Activated CD4-positive, alpha-beta T cell treated with anti-CD3 and anti-CD28 coated beads, Interleukin-10, Interleukin-2, amounts not matched to agents 100 ng/mL and 50 ng/mL, durations not matched to agents 16 hours and 8 hours (primary cell): ENCODE measurements around the gene PRR7.

Experiments used
- DNase-seq: peaks from one replicate; pipeline ENCODE4 v3.0.0-alpha.2; 2020

The PRR7 gene

DNA sequence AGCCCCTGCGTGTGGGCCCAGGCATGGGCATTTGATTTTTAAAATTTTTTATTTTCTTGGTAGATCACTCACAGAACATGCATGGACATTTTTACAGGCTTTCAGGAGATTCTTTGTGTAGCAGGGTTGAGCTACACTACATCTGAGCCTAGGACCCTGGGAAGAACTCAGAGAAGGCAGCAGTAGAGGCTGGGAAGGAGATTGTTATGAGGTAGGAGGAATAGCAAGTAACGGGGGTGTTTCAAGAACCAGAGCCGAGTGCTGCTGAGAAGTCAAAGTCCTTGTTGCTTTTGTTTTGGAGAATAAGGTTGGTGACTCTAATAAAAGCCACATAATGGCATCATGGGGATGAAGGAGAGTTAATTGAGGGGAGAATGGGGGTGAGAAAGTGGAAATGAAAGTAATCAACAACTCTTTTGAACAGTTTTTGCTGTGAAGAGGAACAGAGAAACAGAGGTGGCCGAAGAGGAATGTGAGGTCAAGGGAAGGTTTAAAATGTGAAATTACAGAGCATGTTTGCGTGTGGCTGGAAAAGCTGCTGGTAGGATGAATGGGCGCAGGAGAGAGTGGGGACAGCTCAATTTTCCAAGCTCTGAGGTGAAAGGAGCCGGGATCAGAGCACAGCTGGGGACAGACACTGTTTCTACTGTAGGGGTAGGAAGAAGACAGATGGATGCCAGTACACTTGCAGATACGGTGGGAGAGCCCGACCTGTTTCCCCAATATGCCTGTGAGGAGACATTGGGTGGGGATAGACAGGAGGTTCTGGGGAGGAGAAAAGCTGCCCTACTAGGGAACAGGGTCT, 55.5 kb downstream of the PRR7 start:
- no peak for DNase-seq

- no peak for DNase-seq
These were observed 56.3 kb downstream of the PRR7 start for GRCh38 chr5:177502886-177503285.

DNA sequence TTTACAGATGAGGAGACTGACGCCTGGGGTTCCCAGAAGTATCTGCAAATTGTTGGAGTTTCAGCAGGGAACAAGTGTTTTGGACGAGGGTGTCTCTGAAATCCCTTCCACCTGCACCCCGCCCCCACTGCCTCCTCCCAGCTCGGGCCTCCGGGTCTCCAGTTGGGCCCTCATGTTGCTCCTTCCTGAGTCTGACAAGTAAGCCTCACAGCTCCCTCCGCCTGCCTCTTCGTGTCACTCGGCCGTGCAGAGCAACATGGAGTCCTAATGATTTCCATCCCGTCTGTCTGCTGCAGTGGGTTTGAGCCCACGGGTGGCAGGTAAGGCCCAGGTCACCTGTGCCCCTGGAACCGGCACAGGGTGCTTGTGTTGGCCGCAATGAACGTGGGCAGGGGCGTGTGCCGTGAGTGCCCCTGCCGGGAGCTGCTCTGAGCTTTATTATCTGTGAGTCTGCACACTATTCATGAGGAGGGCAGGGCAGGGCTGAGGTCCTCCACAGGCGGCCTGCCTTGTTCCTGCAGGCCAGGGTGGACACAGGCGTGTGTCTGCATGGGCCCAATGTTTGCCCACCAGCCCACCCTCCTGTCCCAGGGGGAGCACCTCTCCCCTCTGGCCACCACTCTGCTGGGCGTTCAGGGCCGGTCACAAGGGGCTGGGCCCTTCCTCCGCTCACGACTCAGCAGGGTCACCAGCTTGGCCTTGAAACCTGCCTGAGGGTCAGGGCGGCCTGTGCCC, 56.9 kb downstream of the PRR7 start:
- DNase-seq = no peak

DNA sequence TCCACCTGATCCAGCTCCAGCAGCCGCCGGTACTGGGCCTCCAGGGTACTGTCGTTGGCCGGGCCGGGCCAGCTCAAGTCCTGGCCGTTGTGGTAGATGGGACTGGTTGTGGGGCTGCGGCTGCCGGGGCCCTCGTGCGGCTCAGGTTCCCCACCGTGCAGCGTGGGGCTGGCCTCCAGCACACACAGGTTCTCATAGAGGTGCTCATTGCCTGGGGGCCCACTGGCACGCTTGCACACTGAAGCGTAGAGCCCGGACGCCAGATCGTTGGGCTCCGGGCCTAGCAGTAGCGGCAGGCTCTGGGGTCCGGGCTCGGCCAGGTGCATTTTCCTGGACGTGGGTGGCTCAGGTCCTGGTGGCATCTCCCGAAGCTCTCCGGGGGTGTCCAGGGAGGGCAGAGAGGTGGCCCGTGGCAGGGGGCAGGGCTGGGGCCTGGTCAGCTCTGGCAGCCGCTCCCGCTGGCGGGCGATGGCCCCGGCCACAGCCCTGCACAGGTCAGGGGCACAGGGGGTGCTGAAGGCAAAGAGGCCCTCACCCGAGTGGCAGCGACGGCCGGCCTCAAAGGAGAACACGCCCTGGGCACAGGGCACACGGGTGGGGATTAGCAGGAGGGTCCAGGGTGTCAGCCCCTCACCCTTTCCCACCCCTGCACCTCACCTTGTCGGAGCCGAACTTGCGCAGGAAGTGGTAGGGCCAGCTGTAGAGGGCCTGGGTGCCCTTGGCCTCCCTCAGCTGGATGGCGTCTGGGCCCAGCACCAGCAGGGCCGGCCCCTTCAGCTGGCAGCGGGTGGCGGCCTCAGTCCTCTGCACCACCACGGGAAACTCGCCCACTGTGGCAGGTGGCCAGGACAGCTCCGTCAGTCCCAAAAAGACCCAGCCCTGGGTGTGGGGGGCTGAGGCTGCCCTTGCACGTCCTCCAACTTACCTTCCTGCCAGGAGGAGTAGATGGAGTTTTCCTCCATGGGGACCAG, 57.8 kb downstream of the PRR7 start:
- DNase-seq = no peak

DNA sequence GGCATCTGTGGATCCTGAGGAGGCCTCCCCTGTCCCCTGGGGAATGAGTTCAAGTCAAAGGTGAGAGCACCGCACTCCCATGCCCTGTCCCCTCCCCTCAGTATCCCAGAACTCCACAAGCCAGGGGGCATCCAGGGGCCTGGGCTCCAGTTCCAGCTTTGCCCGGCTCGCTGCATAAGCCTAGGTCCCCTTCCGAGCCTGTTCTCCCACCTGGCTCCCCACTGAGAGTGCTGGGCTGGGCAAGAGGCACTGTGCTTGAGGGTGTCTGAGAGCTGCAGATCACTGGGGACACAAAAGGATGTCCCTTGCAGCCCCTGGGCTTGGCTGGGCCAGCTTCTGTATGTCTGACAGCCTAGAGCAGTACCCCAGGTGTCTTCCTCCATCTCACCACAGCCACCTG, 58.5 kb downstream of the PRR7 start:
- no peak for DNase-seq
